HL-60 (cell line): ENCODE measurements around the gene CORO1C.

Experiments
- GABPA ChIP-seq: IDR thresholded peaks from 2 replicates; pipeline ENCODE4 v1.6.1; 2012; ENCODE audit warnings: low read depth
- POLR2AphosphoS5 ChIP-seq: IDR thresholded peaks from 2 replicates; pipeline ENCODE4 v1.6.1; 2012; ENCODE audit warnings: low read depth
- SPI1 ChIP-seq: IDR thresholded peaks from 2 replicates; pipeline ENCODE4 v1.6.1; 2012; ENCODE audit warnings: low read depth, mild to moderate bottlenecking, borderline replicate concordance
- TF ChIP-seq, protein P1 (sequence below): IDR thresholded peaks from one replicate; pipeline ENCODE4 v1.5.1; 2011; ENCODE audit warnings: low read length, control low read depth, inconsistent platforms; ENCODE audit not compliant: insufficient read depth

DNA sequence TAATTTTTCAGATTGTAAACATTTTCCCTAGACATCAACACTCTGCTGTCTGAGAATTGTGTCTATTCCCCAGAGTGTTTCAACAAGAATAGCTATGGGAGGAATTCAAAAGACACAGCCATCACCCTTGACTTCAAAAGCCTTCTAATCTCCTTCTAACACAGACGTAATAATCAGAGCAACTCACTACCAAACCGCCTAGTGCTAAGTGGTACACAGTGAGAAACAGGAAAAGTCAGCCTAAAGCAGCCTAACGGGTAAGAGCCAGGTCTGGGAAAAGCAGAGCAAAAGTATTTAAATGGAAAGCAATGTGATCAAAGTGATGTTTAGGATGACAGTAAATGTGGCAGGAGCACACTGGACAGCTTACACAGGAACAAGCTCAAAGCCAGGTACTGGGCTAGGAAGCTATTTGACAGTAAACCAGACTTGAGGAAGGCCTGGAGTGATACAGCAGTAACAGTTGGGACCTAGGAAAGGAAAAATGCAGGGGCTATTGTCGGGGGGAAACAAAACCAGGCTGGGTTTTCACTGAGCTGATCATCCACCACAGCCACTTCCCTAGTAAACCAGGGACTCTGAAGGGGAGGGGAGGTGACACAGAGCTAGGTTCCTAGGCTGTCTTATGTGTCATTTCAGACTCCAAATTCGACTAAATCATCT, 29.4 kb downstream of the CORO1C start:
- TF ChIP-seq, protein P1, sequence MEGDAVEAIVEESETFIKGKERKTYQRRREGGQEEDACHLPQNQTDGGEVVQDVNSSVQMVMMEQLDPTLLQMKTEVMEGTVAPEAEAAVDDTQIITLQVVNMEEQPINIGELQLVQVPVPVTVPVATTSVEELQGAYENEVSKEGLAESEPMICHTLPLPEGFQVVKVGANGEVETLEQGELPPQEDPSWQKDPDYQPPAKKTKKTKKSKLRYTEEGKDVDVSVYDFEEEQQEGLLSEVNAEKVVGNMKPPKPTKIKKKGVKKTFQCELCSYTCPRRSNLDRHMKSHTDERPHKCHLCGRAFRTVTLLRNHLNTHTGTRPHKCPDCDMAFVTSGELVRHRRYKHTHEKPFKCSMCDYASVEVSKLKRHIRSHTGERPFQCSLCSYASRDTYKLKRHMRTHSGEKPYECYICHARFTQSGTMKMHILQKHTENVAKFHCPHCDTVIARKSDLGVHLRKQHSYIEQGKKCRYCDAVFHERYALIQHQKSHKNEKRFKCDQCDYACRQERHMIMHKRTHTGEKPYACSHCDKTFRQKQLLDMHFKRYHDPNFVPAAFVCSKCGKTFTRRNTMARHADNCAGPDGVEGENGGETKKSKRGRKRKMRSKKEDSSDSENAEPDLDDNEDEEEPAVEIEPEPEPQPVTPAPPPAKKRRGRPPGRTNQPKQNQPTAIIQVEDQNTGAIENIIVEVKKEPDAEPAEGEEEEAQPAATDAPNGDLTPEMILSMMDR: no peak
- TF ChIP-seq POLR2AphosphoS5: no peak
- TF ChIP-seq GABPA: no peak
- no peak for TF ChIP-seq SPI1
